Coronary artery (tissue), 2 donors: ENCODE measurements around the gene ZSCAN9.
A peak's percentile ranks its signal among the peaks of the same experiment; 100 is the strongest.

Source experiments
- DNase-seq: peaks from one replicate; pipeline ENCODE4 v3.0.0-alpha.2; 2017; ENCODE audit warnings: low spot score
- H3K27ac ChIP-seq, 2 donors: fragments of 200-600 bp; sonication (generic); one replicate each; pipeline ENCODE4 v1.5.1; 2016 to 2019
- H3K4me3 ChIP-seq: fragments of 200-600 bp; sonication (generic); 2 replicates; pipeline ENCODE4 v1.5.1; 2016; ENCODE audit warnings: mild to moderate bottlenecking, moderate library complexity
- TF ChIP-seq, protein P1 (sequence below): fragments of 200-600 bp; sonication (generic); IDR thresholded peaks from one replicate; pipeline ENCODE4 v1.5.1; 2019; ENCODE audit warnings: antibody characterized with exemption

The ZSCAN9 gene

DNA sequence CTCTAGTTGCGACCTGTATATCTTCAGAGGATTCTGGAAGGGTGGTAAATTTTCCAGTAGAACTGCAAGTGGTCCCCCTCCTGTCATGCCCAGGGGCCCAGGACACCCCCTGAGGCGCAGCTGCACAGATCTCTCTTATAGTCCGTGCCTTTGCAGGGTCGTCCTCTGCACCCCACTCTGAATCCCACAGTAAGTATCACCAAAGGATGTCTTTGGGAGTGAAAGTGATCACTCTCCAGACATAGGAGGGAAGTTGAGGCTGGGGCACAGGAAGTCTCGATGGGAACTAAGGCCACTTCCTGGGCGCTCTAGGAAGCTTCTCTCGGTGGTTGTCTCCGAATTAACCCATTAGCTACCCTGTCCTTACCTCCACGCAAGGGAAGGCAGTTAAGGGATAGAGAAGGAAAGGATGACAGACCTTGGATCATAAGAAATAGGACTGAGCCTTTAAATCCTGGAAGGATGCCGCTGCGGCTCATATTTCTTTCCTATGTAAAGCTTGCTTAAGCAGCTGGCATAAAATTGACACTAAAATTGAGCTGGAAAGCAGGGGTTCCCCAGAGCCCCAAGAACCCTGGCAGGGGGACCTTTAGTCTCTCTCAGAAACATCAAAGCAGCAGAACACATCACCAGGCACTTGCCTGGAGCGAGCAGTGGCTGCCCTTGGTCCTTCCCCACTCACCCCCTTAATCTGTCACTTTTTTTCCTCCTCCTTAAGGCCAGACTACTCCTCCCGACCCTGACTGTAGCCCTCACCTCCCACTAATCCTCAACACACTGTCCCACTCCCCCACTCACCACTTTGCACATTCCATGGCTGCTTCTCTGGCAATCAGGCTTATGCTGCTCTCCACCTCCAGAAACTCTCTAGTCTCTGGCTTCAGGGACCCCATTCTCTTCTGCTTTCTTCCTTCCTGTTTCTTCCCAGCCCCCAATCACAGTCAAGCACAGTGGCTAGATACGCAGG lies 27.2 kb downstream of the ZSCAN9 start, which contains the start of gene ZKSCAN4:
Gene ZKSCAN4 (minus strand): TSS at position 261 of the 967 bp plus-strand sequence. CDS start 289 bp downstream, outside the sequence.
- Histone ChIP-seq H3K27ac (peak within 1 kb of the TSS; percentile 18 to 63), H3K4me3 (peak within 1 kb of the TSS; percentile 85)
- DNase-seq = no peak
- TF ChIP-seq, protein P1, sequence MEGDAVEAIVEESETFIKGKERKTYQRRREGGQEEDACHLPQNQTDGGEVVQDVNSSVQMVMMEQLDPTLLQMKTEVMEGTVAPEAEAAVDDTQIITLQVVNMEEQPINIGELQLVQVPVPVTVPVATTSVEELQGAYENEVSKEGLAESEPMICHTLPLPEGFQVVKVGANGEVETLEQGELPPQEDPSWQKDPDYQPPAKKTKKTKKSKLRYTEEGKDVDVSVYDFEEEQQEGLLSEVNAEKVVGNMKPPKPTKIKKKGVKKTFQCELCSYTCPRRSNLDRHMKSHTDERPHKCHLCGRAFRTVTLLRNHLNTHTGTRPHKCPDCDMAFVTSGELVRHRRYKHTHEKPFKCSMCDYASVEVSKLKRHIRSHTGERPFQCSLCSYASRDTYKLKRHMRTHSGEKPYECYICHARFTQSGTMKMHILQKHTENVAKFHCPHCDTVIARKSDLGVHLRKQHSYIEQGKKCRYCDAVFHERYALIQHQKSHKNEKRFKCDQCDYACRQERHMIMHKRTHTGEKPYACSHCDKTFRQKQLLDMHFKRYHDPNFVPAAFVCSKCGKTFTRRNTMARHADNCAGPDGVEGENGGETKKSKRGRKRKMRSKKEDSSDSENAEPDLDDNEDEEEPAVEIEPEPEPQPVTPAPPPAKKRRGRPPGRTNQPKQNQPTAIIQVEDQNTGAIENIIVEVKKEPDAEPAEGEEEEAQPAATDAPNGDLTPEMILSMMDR = no peak

DNA sequence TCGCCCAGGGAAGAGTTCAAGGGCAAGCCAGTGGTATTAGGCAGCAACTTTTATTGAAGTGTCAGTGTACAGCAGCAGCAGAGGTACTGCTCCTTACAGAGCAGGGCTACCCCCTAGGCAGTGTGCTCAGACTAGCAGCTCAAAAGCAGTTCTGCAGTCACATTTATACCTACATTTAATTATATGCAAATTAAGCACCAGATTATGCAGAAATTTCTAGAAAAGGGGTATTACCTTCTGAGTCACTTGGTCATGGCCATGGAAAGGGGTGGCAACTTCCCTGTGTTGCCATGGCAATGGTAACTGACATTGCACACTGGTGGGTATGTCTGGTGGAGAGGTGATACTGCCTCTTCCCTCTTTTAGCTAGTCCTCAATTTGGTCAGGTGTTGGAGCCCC lies 29.0 kb downstream of the ZSCAN9 start:
- no peak overlapping the region for H3K4me3 ChIP-seq
- TF ChIP-seq, protein P1 = no peak
- H3K27ac ChIP-seq = peak overlapping the region in 1 of 2 donors; percentile 48
- no peak for DNase-seq

DNA sequence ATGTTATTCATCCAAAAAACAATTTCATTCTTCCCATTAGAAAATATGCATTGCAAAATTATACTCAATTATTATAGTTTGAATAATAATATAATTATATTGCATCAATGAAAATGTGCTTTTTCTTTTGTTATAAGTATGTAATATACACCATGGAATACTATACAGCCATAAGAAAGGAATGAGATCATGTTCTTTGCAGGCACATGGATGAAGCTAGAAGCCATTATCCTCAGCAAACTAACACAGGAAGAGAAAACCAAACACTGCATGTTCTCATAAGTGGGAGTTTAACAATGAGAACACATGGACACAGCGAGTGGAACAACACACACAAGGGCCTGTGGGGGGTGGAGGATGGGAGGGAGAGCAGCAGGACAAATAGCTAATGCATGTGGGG lies 32.0 kb downstream of the ZSCAN9 start:
- no peak for DNase-seq
- no peak overlapping the region for H3K27ac ChIP-seq
- TF ChIP-seq, protein P1 = no peak

DNA sequence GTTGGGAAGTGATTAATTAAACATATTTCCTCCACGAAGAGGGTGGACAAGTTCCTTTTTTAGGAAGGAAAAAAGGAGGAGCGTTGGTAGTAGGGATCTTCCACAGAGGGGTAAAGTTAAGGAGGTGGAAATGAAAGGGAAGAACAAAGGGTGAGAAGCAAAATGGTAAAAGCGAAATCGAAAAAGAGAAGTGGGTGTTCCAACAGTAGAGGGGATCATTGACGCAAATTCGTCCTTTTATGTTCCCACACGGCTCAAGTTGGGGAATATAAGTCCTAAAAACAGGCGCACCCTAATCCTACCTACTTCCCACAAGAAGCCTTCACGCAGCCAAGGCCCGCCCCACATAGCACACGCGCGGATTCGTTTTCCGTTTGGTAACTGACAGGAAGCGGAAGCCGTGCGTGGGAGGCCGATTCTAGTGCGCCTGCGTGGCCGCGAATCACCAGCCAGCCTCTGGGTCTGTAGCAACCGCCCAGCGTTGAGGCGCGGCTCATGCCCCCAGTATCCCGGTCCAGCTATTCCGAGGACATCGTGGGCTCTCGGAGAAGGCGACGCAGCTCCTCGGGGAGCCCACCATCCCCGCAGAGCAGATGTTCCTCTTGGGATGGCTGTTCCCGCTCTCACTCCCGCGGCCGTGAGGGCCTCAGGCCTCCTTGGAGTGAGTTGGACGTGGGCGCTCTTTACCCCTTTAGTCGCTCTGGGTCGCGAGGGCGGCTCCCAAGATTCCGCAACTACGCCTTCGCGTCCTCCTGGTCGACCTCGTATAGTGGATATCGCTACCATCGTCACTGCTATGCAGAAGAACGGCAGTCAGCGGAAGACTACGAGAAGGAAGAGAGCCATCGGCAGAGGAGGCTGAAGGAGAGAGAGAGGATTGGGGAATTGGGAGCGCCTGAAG lies 34.1 kb downstream of the ZSCAN9 start, which contains the start of gene NKAPL:
Gene NKAPL (plus strand): TSS at position 421 of the 901 bp plus-strand sequence. CDS start 75 bp downstream, at position 496.
- Histone ChIP-seq H3K4me3 (peak within 1 kb of the TSS; percentile 71), H3K27ac (peak within 1 kb of the TSS in 1 of 2 donors; percentile 24)
- peak; percentile 81 for DNase-seq
- TF ChIP-seq, protein P1 = no peak

More for the DNA sequence above, 32.0 kb downstream of the ZSCAN9 start:
- no peak overlapping the region for H3K4me3 ChIP-seq

DNA sequence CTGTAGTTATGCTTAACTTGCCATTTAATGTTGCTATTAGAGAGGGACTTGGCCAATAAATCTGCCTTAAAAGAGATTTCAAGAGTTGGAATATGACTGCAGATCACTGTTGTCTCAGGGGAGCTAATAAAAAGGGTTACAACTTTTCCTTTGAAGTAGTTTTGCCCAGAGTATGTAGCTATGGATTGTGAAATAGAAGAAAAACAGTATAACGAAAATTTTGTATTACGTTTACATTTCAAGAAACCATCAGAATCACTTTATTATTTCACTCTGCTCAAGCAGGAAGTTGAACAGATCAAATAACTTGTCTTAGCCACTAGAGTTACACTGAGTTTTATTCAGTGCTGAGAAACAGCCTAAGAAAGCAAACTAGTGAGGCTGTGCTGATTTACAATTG lies 38.8 kb downstream of the ZSCAN9 start:
- TF ChIP-seq, protein P1 = no peak
- Histone ChIP-seq H3K27ac (no peak overlapping the region), H3K4me3 (no peak overlapping the region)
- no peak for DNase-seq

DNA sequence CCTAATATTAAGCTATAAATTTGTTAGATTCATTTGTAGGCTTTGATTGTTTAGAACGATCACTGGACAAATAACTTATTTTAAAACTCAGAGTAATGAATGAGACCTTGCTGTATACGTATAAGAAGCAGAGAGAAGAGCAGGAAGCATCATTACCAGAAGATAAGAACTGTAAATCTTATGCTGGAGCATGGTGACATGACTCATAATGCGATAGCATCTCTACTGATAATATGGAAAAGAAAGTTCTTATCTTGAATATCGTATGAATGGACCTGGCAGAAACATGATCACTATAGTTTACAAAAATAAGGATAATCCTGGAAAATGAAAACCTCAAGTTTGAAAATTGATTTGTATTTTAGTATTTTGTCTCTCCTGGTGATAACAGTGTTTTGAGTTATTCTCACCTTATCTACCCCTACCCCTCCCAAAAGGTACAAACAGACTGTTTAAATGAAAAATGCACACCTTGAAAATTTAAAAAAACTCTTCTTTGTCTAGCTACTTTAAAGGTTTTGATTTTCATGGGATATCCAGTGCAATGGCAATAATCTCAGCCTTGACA lies 39.8 kb downstream of the ZSCAN9 start:
- Histone ChIP-seq H3K4me3 (no peak overlapping the region), H3K27ac (no peak overlapping the region)
- DNase-seq = no peak
- TF ChIP-seq, protein P1 = no peak
